HG03097 (cell line): ENCODE results near the gene IL1RAPL1.

Source experiments
- ATAC-seq: cut with Tn5 transposase; IDR thresholded peaks from one replicate; pipeline ENCODE4 v1.9.1; 2021; ENCODE audit not compliant: unreplicated experiment, low FRiP score

Gene IL1RAPL1

DNA sequence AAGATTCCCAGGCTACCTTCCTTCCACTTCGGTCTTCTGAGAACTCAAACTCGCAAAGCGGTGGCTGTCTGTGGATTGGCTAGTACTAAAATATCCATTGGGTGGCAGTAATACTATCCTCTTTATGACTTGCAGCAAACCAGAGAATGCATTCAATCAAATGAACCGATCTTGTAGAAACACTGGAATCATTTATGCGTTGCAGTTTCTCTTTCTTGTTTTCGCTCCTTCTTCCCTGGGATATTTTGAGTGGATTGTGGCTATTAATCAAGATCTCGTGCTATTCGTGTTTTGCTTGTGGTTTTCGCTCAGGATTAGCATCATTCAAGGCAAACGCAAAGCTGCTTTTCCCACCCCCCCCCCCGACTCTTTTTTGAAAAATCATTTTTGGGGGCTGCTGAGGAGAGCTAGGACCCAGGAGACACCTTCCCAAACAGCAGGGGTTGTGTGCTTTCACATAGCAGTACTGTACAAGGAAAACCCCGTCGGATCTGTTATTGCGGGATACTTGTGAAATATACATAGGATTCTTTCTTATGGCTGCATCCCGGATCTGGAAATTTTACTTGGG, at the start of gene IL1RAPL1:
IL1RAPL1 (plus strand) TSS at position 466 of the 571 bp plus-strand sequence.
- no peak for ATAC-seq

DNA sequence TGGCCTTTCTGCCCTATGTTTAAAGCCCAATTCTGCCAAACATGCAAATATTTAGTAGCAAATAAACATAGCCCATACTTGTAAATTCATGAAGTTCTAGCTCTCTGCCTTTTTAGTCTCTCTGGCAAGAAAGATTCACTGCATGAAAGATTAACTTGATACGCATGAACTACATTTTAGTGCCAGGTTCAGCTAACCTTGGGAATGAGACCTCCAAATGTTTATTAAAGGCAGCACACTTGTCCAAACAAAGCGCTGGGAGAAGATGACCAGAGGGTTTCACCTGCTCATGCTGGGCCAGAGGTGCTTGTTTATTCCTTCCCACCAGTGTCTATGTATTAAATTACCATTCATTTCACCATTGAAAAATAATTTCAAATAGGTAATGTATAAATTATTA, 44.5 kb upstream of the IL1RAPL1 start:
- no peak for ATAC-seq

DNA sequence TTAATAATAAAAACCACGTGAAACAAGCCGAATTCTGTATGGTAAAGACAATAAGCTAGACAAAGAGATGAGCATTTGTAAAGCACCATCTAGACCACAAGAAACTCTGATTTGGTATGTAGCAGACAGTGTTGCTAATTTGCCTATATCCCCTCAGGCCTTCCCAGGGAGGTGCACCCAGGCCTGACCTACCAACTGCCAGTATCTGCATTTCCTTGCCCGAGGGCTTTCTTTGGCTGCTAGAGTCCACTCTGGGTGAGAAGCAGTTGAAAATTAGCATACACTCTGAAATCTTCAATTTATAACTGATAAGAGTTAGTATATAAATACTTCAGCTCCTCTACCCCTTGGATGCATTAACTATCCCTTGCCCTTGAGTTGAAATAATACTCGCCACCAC, 37.4 kb upstream of the IL1RAPL1 start:
- ATAC-seq: no peak

DNA sequence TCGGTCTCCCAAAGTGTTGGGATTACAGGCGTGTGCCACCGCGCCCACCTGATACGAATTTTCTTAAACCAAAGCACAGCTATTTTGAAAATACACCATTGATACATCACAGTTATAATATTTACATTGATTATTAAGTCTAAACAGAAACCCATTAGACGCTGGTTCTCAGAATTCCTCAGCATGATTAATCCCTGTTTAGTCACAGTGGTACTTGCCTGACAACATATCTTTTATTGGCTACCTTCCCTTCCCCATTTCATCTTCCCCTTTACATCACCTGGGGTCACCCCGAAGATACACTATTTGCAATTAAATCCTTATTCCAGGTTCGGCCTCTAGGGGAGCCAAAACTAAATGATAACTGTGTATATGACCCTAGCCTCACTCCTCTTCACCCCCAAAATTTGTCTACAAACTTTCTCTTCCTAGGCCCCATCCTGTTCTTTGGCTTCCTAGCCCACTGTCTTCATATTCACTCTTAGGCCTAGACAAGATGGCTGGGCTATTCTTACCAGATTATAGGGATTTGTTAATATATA, 36.8 kb upstream of the IL1RAPL1 start:
- no peak for ATAC-seq

DNA sequence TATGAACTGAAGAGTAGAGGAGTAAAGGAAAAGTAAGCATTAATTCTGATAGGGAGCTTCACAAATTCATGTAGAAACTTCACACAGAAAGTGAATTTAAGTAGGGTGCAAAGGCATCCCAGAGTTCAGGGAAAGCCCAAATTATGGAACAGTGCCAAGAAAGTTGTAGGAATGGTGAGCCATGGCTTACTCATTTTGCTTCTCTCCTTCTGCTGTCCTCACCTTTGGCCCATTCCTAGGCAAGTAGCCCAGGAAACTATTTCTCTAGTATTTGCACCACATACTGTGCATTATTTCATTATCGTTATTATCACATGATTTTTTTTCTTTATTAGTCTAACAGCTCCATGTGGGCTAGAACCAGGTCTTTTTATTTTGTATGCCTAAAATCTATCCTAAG, 34.9 kb upstream of the IL1RAPL1 start:
- no peak for ATAC-seq

DNA sequence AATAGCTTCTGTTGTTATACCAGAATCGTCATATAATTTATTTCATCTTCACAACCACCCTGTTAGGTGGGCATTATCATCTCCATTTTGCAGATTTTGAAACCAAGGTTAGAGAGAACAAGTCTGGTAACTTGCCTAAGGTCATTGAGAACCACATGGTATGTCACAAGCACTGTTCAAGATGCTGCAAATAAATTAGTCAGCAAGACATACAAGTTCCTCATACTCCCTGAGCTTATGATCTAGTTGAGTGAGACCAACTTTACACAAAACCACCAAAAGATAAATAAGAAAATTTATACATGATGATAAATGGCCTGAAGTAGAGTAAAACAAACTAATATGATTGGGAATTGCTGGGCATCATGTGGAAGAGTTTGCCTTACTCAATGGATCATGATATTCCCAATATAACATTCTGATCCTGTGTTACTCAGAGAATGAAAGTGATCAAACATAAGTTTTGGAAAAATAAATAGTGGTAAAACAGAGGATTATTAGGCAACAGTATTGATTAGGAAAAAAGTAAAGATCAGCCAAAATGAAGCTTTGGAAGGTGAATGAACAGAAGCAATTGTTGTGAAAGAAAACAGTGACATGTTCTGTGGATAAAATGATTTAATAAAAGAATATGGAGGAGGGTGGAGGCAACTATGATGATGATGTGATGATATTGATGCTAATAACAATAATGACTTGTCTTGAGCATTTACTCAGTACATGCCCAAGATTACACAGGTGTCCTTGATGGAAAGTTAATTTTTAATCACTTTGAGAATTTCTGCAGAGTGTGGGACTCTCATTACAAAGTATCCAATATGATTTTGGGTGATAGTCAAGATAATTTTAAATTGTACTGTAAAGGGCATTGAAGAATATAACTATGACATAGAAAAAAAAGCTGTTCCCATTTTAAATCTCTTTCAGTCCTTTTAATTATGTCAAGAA, 34.1 kb upstream of the IL1RAPL1 start:
- no peak for ATAC-seq

DNA sequence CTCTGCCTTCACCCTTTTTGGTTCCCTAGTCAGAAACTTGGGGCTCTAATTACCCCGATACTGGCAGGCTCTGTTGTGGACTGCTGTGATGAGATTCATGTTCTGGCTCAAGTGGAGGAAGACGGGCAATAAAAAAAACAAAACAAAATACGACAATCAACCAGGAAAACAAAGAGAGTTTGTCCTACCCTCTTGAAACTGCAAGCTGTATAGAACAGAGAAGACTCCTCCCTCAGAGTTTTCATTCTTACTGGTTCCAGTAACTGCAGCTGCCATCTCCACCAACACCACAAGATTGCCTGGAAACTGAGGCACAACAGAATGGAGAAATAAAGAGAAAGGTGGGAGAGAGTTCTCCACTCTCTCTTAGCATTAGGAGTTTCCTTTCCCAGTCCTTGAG, 11.1 kb upstream of the IL1RAPL1 start:
- no peak for ATAC-seq

DNA sequence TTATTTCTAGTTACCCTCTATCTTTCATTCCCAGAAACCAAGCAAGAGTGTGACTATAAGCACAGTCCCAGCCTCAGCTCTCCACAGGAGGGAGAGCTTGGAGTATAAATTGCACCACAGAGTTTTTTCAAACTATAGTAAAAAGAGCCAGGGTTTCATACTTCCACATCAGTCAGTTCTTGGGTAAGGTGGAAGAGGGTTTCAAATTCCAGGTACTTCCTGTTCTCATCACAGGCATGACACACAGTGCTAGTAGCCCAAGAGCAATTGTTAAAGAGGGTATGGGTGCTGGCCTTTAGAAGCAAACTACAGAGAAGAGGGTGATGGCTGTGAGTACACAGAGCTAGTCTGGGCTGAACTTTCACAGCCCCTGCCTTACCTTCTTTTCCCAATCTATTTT, 5.7 kb upstream of the IL1RAPL1 start:
- no peak for ATAC-seq

DNA sequence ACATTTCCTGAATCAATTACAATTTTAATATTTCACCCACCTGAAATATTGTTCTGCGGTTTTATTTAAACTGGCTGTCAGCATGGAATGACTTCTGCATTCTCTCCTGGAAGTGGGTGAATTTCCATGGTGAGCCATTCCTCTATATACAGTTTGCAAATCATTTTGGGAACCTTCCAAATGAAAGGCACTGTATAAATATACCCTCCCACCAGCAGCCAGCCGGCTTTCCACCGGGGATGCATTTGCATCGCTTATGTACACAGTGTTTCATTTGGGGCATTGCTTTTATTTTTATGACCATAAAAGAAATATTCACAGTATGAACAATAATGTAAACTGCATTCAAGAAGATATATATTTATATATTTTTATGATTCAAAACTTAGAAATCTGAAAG, 4.7 kb upstream of the IL1RAPL1 start:
- no peak for ATAC-seq

DNA sequence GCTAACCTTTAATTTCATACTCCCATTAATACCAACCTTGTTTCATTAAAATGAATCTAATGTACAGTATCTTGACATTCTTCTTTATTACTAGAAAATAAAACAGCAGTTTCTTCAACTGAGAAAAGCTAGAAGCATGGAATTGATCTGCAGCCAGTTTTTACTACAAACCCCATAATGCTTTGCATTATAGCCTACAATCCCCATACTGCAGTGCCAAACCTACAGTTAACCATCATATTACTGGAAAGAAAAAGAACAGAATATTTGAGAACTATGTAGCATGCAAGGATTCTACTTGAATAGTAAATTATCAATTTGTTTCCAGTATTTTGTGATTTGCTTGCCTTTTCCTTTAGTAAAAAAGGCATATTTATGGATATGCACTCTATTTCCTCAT, 3.2 kb upstream of the IL1RAPL1 start:
- ATAC-seq: no peak

DNA sequence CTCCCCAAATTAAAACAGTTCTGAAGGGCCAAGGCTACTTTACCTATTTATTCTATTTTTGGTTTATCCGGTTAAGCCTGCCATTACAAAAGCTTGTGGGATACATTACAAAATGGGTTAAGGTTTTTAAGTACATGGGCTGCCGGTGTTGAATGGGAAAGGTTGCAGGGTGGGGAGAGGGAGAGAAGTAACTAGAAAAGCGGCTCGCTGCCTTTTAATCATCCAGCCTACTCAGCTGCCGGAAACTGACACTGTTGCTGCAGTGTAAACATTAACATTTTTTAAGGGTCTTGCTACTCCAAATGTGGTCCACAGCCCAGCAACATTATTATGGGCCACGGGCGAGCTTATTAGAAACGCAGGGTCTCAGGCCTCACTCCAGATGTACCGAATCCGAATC, 1.5 kb upstream of the IL1RAPL1 start:
- ATAC-seq: no peak

DNA sequence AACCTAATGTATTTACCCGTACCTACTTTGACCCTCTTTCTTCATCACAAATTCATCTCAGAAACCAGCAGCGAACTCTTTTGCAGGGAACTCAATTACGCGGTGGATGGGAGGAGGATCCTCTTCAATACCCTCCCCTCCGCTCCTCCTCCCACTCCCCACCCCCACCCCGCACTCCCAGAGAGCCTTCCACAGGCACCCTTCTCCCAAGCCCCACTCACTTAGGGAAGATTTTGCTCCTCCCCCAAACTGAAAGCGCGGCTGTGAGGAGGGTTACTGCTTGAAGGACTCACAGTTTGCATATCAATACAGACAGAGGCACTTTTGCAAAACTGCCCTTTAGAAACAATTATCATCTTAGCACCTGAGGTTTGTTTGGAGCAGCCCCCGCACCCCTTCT, 960 bp upstream of the IL1RAPL1 start:
- no peak for ATAC-seq

DNA sequence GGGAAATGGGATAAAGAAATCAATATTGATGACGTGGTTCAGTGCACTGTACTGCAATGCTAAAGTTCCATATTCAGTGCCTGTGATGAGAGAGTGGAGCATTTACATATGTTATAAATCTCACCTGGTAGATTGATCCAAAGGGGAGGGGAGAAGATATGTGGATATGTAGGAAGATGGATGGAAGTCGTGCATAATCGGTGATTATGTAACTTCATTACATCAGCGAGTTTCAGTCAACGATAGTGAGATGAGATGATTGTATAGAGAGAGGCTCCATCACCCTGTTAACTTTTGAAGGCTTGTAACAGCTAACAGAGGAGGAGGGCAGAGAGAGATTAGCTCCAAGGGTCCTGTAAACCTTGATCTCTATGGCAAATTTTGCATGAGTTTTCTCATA, 1.8 kb downstream of the IL1RAPL1 start:
- ATAC-seq: no peak

DNA sequence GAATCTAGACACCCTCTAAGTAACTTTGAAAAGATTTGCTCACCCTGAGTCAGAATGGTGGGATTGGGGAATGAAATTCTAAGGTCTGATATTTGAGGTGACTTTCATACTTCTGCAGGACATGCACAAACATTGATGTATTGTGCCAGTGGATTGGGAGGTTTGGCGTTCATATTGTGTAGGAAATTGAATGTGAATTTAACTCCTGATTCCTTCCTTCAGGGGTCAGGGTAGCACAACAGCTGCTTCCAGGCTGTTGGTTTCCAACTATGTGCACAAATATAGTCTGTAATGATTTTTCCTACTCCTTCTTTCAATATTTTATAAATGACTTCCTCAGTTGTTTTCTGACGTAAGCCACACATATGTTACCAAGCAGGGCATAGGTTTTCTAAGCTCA, 3.1 kb downstream of the IL1RAPL1 start:
- ATAC-seq: no peak

DNA sequence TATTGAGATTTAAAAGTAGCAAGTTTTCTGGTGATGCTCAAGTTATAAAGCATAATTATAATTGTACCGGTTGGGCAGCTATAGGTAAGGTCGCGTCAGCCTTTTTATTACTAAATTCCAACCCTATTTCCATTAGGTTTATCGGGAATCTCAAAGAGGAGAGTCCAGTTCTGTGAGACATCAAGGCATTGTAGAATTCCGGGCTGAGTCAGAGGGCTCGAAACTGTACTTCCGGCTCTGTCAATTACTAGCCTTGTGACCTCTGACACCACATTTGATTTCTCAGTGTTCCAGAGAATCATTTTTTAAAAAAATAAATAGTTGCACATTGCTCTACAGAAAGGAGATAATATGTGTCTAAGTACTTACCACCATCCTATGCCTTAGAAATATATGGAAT, 4.3 kb downstream of the IL1RAPL1 start:
- no peak for ATAC-seq

DNA sequence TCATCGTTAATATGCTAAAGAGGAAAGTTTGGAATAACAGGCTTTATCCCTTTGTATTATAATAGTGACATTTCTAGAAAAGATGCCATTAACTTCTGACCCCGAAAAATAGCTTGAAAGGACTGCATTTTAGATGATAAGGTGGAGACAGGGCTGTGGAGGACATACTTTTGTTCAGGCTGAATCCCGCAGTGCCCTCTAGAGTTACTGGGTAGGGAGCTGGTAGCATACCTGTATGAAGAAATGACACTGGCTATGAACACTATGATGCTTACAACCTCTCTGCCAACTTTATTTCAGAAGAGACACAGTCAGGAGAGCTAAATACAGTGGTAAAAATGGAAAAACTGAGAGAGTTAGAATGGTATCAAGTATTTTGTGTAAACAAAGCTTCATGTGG, 8.1 kb downstream of the IL1RAPL1 start:
- ATAC-seq: no peak

DNA sequence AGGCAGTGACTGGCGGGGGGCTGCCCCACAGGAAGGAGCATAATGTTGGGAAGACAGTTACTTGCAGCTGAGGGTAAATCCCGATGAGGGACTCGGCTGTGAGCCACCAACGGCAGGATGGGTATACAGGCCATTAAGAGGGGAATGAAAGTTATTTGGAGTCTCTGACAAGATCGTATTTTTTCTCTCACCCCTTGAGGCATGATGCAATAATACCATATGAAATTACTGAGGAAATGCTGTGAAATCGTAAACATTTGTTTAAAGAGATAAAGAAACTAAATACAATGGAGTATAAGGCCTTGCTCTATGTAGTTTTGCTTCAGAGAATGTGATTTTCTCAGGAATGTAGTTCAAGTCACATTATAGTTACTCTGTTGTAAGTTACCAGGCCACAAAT, 12.7 kb downstream of the IL1RAPL1 start:
- ATAC-seq: no peak

DNA sequence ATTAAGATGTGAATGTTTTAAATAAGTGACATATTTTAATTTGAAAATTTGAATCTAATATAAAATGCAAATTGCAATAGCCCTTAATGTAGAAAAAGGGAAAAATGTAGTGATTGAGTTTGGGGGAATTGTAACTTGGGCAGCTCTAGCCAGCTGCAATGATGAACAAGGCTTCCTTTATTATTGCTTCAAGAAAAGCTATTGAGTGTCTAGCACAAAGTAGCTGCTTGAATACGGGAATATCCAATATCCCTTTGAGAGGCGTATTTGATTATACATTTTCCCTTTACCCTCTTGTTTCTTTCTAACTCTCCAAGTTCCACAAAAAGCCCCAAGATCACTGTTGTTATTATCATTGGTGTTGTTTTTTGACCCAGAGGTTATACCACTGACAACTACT, 21.8 kb downstream of the IL1RAPL1 start:
- ATAC-seq: no peak

DNA sequence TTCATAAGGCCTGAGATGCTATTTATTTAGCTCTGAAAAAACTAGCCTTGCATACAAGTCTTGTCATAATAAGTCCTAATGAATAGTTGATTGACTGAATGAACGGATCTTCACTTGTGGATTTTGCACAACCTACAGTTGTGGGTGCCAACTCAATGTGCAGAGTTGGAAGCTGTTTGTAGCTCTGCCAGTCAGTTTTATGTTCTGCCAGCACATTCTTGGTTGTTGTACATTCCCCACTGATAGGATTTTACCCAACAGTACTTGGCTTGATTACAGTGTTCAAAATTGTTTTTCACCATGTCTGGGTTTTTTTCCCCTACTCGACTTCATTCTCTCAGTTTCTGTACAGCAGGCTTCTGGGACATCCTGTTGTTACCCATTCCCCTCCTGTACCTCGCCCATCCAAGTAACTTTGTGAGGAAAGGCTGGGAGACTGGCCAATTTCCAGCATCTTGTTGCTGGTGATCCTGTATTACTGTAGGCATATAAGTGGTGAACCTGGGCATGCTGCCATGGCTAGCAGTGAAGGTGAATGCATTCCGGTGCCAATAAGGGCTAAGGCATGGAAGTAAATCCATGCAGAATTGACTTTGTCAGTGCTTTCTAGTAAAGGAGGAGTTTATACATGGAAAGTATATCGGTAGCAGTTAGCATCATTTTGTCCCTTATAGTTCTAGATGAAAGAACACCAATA, 22.8 kb downstream of the IL1RAPL1 start:
- no peak for ATAC-seq

DNA sequence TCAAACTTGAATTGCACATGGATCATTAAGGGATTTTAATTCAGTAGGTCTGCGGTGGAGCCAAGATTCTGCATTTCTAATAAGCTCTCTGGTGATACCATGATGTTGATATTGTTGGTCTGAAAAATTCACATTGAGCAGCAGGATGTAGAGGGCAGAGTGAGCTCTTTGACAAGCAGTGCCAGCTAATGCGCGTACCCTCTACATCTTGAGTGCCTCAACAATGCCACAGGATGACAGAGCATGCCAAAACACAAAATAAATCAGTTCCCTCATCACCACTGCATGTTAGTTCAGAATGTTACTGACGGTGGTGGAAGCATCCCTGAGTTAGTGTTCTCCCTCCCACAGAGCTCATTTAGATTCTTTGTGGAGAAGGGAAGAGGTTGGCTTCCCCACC, 23.5 kb downstream of the IL1RAPL1 start:
- ATAC-seq: no peak

DNA sequence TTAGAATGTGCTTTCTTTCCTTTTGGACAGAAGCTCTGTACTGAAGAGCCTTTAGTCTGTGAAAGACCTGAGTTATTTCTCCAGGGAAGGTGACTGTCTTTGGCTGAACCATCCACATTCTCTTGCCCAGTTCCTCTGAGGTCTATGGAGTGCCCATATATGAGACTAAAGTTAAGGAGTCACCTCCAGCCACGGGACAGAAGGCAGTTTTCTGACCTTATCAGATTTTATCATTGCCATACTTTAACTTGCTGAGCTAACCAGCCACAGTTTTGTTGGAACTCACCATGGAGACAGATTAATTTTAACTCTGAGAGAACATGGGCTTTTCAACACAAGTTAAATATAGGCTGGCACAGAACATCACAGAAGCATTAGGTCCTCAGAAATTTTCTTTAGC, 26.3 kb downstream of the IL1RAPL1 start:
- no peak for ATAC-seq
